Right ventricle myocardium inferior (tissue), 1 donor: ENCODE measurements around the gene IDH3B. TPM values are rescaled to one million over a fixed set of nuclear protein-coding genes. Genes with fewer than 3 reads are reported as not detected.
A peak's percentile ranks its signal among the peaks of the same experiment; 100 is the strongest.

ENCODE experiments used
- ATAC-seq: fragments of 200-7000 bp; cut with Tn5 transposase; one replicate; pipeline ENCODE4 v1.9.1; 2020; ENCODE audit warnings: mild to moderate bottlenecking, moderate library complexity
- DNase-seq: peaks from one replicate; pipeline ENCODE4 v3.0.0; 2021; ENCODE audit errors: missing footprints
- intact Hi-C: fragments of 100-400 bp; cut with DNase I; formaldehyde crosslinking; loops from one replicate; pipeline ENCODE4 v1.11.0; 2022
- long read RNA-seq: library from polyadenylated mRNA; unstranded; transcript quantifications from one replicate; pipeline ENCODE4 v2.0.0, GENCODE V29; 2021
- total RNA-seq: library from RNA; stranded (reverse); fragmentation: NEBNext Ultra II Directional; extraction: Animal tissue kit (Norgen Biotek cat#: 25700); gene quantifications from one replicate; pipeline ENCODE4 v1.2.1, GENCODE V29; 2021
- donor health status: DM: no; HTN: yes; CAD: no; lungs with severe emphysema.

IDH3B gene
- 255 TPM for total RNA-seq
- long read RNA-seq, transcript IDH3B-201 (12 exons, 1,545 nt) = minor isoform, 12 of 120 reads
- long read RNA-seq, transcript IDH3B-212 (12 exons, 1,400 nt) = minor isoform, 6 of 120 reads
- long read RNA-seq, transcript IDH3B-202 (12 exons, 1,230 nt) = major isoform, 78 of 120 reads
- long read RNA-seq, partial matches to known transcripts = 8 of 120 reads
- long read RNA-seq, other reads (novel, unspliced or antisense) = 15 of 120 reads

GRCh38 chr20:2663887-2664719 is at the start of gene IDH3B:
TSS of gene IDH3B (minus strand) at chr20:2664216. CDS start at chr20:2664188, 28 bp downstream.
- DNase-seq (peak; percentile 96), ATAC-seq (peak; percentile 97)
- intact Hi-C loops = loop anchor here (1.0 kb wide), 1 partner anchor 12 kb away; the partner anchor contains the start of gene NOP56

GRCh38 chr20:2713285-2713684 is 49.3 kb upstream of the IDH3B start:
- ATAC-seq = no peak
- no peak for DNase-seq
- intact Hi-C loops = no loop called here

- no peak for ATAC-seq
- intact Hi-C loops = no loop called here
- DNase-seq = no peak
Measured at GRCh38 chr20:2709205-2709981, 45.4 kb upstream of the IDH3B start.

GRCh38 chr20:2708665-2709064 is 44.6 kb upstream of the IDH3B start:
- no peak for DNase-seq
- intact Hi-C loops = no loop called here
- ATAC-seq = no peak

GRCh38 chr20:2708073-2708415 is 44.0 kb upstream of the IDH3B start:
- no peak for ATAC-seq
- DNase-seq = no peak
- intact Hi-C loops = no loop called here

GRCh38 chr20:2707353-2708072 is 43.5 kb upstream of the IDH3B start:
- intact Hi-C loops = no loop called here
- DNase-seq = no peak
- no peak for ATAC-seq

- intact Hi-C loops = no loop called here
- no peak for ATAC-seq
- no peak for DNase-seq
Measured at GRCh38 chr20:2706688-2707352, 42.8 kb upstream of the IDH3B start.

- no peak for DNase-seq
- intact Hi-C loops = no loop called here
- no peak for ATAC-seq
Measured at GRCh38 chr20:2705931-2706645, 42.1 kb upstream of the IDH3B start.

GRCh38 chr20:2703716-2704475 is 39.9 kb upstream of the IDH3B start:
- no peak for DNase-seq
- intact Hi-C loops = no loop called here
- no peak for ATAC-seq

- intact Hi-C loops = no loop called here
- ATAC-seq (no peak), DNase-seq (no peak)
Measured at GRCh38 chr20:2701671-2702081, 37.7 kb upstream of the IDH3B start.

GRCh38 chr20:2700913-2701620 is 37.1 kb upstream of the IDH3B start:
- intact Hi-C loops = no loop called here
- no peak for DNase-seq
- ATAC-seq = no peak

GRCh38 chr20:2699775-2700413 is 35.9 kb upstream of the IDH3B start:
- ATAC-seq (no peak), DNase-seq (no peak)
- intact Hi-C loops = no loop called here

- DNase-seq = no peak
- intact Hi-C loops = no loop called here
- ATAC-seq = no peak
Measured at GRCh38 chr20:2698912-2699311, 34.9 kb upstream of the IDH3B start.

- ATAC-seq = no peak
- DNase-seq = no peak
- intact Hi-C loops = no loop called here
Measured at GRCh38 chr20:2698186-2698817, 34.3 kb upstream of the IDH3B start.

GRCh38 chr20:2697768-2698167 is 33.8 kb upstream of the IDH3B start:
- ATAC-seq = no peak
- intact Hi-C loops = no loop called here
- no peak for DNase-seq

GRCh38 chr20:2696646-2697045 is 32.6 kb upstream of the IDH3B start:
- DNase-seq = no peak
- no peak for ATAC-seq
- intact Hi-C loops = no loop called here
